A673 (cell line): ENCODE data around the gene BLOC1S5.

Source experiments
- EZH2 ChIP-seq: fragments of 200-600 bp; sonication (generic); IDR thresholded peaks from 2 replicates; pipeline ENCODE4 v1.6.1; 2017; ENCODE audit warnings: borderline replicate concordance, low read depth, mild to moderate bottlenecking, mixed read lengths, antibody characterized with exemption, low read length; ENCODE audit not compliant: poor library complexity, severe bottlenecking
- TF ChIP-seq, protein P1 (sequence below): fragments of 300-800, 200-600 bp; sonication (generic); conservative IDR thresholded peaks from 2 replicates; pipeline ENCODE4 v1.5.1; 2017; ENCODE audit warnings: low read depth, mild to moderate bottlenecking, antibody characterized with exemption, low read length, moderate library complexity, mixed read lengths

DNA sequence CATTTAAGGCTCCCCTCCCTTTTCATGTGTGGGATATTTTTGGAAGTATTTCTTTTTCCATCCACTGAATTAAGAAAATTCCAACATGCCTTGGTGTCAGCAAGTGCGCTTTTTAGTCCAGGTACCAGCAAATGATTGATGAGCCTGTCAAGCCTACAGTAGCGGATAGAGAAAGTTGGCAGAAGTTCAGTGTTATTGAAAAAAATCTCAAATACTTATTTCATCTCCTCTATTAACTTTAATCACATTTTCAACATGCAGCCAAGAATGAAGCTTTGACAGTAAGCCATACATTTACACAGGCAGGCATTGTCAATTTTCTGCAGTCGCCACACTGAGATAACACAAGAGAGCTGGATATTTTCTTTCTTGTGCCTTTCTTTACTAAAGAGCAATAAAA lies 50.4 kb downstream of the BLOC1S5 start:
- no peak for TF ChIP-seq EZH2
- TF ChIP-seq, protein P1, sequence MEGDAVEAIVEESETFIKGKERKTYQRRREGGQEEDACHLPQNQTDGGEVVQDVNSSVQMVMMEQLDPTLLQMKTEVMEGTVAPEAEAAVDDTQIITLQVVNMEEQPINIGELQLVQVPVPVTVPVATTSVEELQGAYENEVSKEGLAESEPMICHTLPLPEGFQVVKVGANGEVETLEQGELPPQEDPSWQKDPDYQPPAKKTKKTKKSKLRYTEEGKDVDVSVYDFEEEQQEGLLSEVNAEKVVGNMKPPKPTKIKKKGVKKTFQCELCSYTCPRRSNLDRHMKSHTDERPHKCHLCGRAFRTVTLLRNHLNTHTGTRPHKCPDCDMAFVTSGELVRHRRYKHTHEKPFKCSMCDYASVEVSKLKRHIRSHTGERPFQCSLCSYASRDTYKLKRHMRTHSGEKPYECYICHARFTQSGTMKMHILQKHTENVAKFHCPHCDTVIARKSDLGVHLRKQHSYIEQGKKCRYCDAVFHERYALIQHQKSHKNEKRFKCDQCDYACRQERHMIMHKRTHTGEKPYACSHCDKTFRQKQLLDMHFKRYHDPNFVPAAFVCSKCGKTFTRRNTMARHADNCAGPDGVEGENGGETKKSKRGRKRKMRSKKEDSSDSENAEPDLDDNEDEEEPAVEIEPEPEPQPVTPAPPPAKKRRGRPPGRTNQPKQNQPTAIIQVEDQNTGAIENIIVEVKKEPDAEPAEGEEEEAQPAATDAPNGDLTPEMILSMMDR = no peak
